Measurements from ENCODE around the gene GAPDH. TPM values are rescaled to one million over a fixed set of nuclear protein-coding genes. Genes with fewer than 3 reads are reported as not detected.

Gene GAPDH
- total and polyA plus RNA-seq, 2 donors (not counting 1 experiment from before 2014, with no cell fraction given): 499 to 951 TPM

- Histone ChIP-seq H2AFZ (ENCODE audit: insufficient read depth, low read depth, low read length, poor library complexity, severe bottlenecking) (no peak overlapping the region), H4K20me1 (ENCODE audit: control insufficient read depth, insufficient read depth, low read length, poor library complexity, severe bottlenecking) (peaks cover 22% of the 10 kb centered on the region), H3K9me3 (ENCODE audit: control extremely low read depth in 1 of 3, control insufficient read depth in 2 of 3, insufficient read depth in 1 of 3, low read length in 2 of 3) (no peaks in the 10 kb centered on the region), H3K36me3 (replicated peaks in 1 of 2; ENCODE audit: control extremely low read depth in 1 of 2, control insufficient read depth in 1 of 2, extremely low read depth in 1 of 2, insufficient read depth in 2 of 2, low read length in 1 of 2) (peaks cover 2 to 64% of the 10 kb centered on the region in 2 experiments), H3K4me2 (replicated peaks; ENCODE audit: low read depth, low read length, poor library complexity, severe bottlenecking) (no peak overlapping the region), H3K4me1 (ENCODE audit: control insufficient read depth in 2 of 2, insufficient read depth in 2 of 2, low read length in 2 of 2) (no peaks in the 10 kb centered on the region), H3K79me2 (ENCODE audit: control insufficient read depth, insufficient read depth, low read length) (peaks cover 31% of the 10 kb centered on the region), H3K27ac (ENCODE audit: low read length in 2 of 2) (no peak overlapping the region), H3K9ac (ENCODE audit: low read length) (no peak overlapping the region), H3K27me3 (replicated peaks in 1 of 4; ENCODE audit: control extremely low read depth in 1 of 4, control insufficient read depth in 3 of 4, insufficient read depth in 4 of 4, low read length in 3 of 4) (no peaks in the 10 kb centered on the region), H3K4me3 (ENCODE audit: control extremely low read depth in 1 of 5, extremely low read depth in 1 of 5, insufficient read depth in 1 of 5, low read depth in 2 of 5, low read length in 4 of 5) (no peak overlapping the region)
- intact Hi-C loops (cut with micrococcal nuclease): no loop called here
- ATAC-seq (ENCODE audit: low read depth) (no peak), DNase-seq (no peak)
- no peaks in the 10 kb centered on the region for H3K9me3 Mint-ChIP-seq (ENCODE audit: insufficient read depth)
- H3K4me1 Mint-ChIP-seq: peaks cover 2% of the 10 kb centered on the region
- no CpG with 5 or more reads among the region's 1 CpG for WGBS (ENCODE audit: insufficient coverage)
- no peaks in the 10 kb centered on the region for H3K27me3 Mint-ChIP-seq
- no peak overlapping the region for H3K4me3 Mint-ChIP-seq
- TF ChIP-seq CTCF (IDR thresholded peaks at IDR 0.05): no peak
- no peak for TF ChIP-seq EZH2 (IDR thresholded peaks at IDR 0.05; ENCODE audit: borderline replicate concordance, insufficient read depth, low read depth, low read length, poor library complexity, severe bottlenecking)
- no peak overlapping the region for H3K27ac Mint-ChIP-seq
- ChIA-PET CTCF (no interaction called here), POLR2A (no interaction called here)
Observed at GRCh38 chr12:6547566-6547965, 13.2 kb downstream of the GAPDH start.

GRCh38 chr12:6547987-6548386, 13.7 kb downstream of the GAPDH start:
- intact Hi-C loops (cut with micrococcal nuclease): no loop called here
- no peak overlapping the region for H3K27ac Mint-ChIP-seq
- H3K4me3 Mint-ChIP-seq: no peak overlapping the region
- no peaks in the 10 kb centered on the region for H3K9me3 Mint-ChIP-seq (ENCODE audit: insufficient read depth)
- Histone ChIP-seq H3K4me2 (replicated peaks; ENCODE audit: low read depth, low read length, poor library complexity, severe bottlenecking) (no peak overlapping the region), H4K20me1 (ENCODE audit: control insufficient read depth, insufficient read depth, low read length, poor library complexity, severe bottlenecking) (peaks cover 25% of the 10 kb centered on the region), H3K79me2 (ENCODE audit: control insufficient read depth, insufficient read depth, low read length) (peaks cover 35% of the 10 kb centered on the region), H3K36me3 (replicated peaks in 1 of 2; ENCODE audit: control extremely low read depth in 1 of 2, control insufficient read depth in 1 of 2, extremely low read depth in 1 of 2, insufficient read depth in 2 of 2, low read length in 1 of 2) (peaks cover 2 to 60% of the 10 kb centered on the region in 2 experiments), H2AFZ (ENCODE audit: insufficient read depth, low read depth, low read length, poor library complexity, severe bottlenecking) (no peak overlapping the region), H3K27ac (ENCODE audit: low read length in 2 of 2) (no peak overlapping the region), H3K4me3 (ENCODE audit: control extremely low read depth in 1 of 5, extremely low read depth in 1 of 5, insufficient read depth in 1 of 5, low read depth in 2 of 5, low read length in 4 of 5) (no peak overlapping the region), H3K27me3 (replicated peaks in 1 of 4; ENCODE audit: control extremely low read depth in 1 of 4, control insufficient read depth in 3 of 4, insufficient read depth in 4 of 4, low read length in 3 of 4) (no peaks in the 10 kb centered on the region), H3K9me3 (ENCODE audit: control extremely low read depth in 1 of 3, control insufficient read depth in 2 of 3, insufficient read depth in 1 of 3, low read length in 2 of 3) (no peaks in the 10 kb centered on the region), H3K4me1 (ENCODE audit: control insufficient read depth in 2 of 2, insufficient read depth in 2 of 2, low read length in 2 of 2) (no peaks in the 10 kb centered on the region), H3K9ac (ENCODE audit: low read length) (no peak overlapping the region)
- ATAC-seq (ENCODE audit: low read depth) (no peak), DNase-seq (no peak)
- no peak for TF ChIP-seq CTCF (IDR thresholded peaks at IDR 0.05)
- no peak for TF ChIP-seq EZH2 (IDR thresholded peaks at IDR 0.05; ENCODE audit: borderline replicate concordance, insufficient read depth, low read depth, low read length, poor library complexity, severe bottlenecking)
- H3K4me1 Mint-ChIP-seq: peaks cover 6% of the 10 kb centered on the region
- 98% methylated on average over 6 of the region's 9 CpGs for WGBS (ENCODE audit: insufficient coverage)
- POLR2A ChIA-PET: no interaction called here
- CTCF ChIA-PET: no interaction called here
- no peaks in the 10 kb centered on the region for H3K27me3 Mint-ChIP-seq

Measured in B cell (primary cell).